Fibroblast of villous mesenchyme (primary cell): ENCODE data around the gene HIVEP3. TPM values are rescaled to one million over a fixed set of nuclear protein-coding genes. Genes with fewer than 3 reads are reported as not detected.

Experiments
- DNase-seq: peaks from one replicate; pipeline ENCODE4 v3.0.0-alpha.2; 2010; ENCODE audit warnings: low read depth
- H3K4me3 ChIP-seq: 2 replicates; pipeline ENCODE4 v1.5.1; 2011; ENCODE audit warnings: low read depth, mild to moderate bottlenecking, low read length
- CTCF ChIP-seq: IDR thresholded peaks from 2 replicates; pipeline ENCODE4 v1.5.1; 2012; ENCODE audit warnings: low read depth, mild to moderate bottlenecking, low read length; ENCODE audit not compliant: insufficient read depth
- total RNA-seq: library from RNA; depleted of rRNA; stranded (reverse); fragments of >200 nt; gene quantifications from 2 replicates; pipeline ENCODE4 v1.2.3, GENCODE V29; 2012

The HIVEP3 gene
- total RNA-seq, 1 donor = 0.86 TPM

GRCh38 chr1:41846625-41847405, 71.9 kb downstream of the HIVEP3 start:
- no peak for TF ChIP-seq CTCF
- no peak for DNase-seq
- no peak overlapping the region for H3K4me3 ChIP-seq

GRCh38 chr1:41844781-41845272, 73.9 kb downstream of the HIVEP3 start:
- H3K4me3 ChIP-seq = no peak overlapping the region
- no peak for TF ChIP-seq CTCF
- DNase-seq = no peak

- no peak for DNase-seq
- TF ChIP-seq CTCF = no peak
- H3K4me3 ChIP-seq = no peak overlapping the region
Observed at GRCh38 chr1:41844255-41844654, 74.5 kb downstream of the HIVEP3 start.

GRCh38 chr1:41842993-41843755, 75.5 kb downstream of the HIVEP3 start:
- no peak overlapping the region for H3K4me3 ChIP-seq
- DNase-seq = peak; percentile 63
- no peak for TF ChIP-seq CTCF

- no peak for TF ChIP-seq CTCF
- DNase-seq = no peak
- no peak overlapping the region for H3K4me3 ChIP-seq
Observed at GRCh38 chr1:41842326-41842725, 76.4 kb downstream of the HIVEP3 start.

GRCh38 chr1:41840592-41841246, 78.0 kb downstream of the HIVEP3 start:
- TF ChIP-seq CTCF = no peak
- DNase-seq = no peak
- H3K4me3 ChIP-seq = no peak overlapping the region
